Keratinocyte (primary cell): Measurements from ENCODE around the gene TP53BP1.

ENCODE experiments used
- CTCF ChIP-seq, 3 experiments: IDR thresholded peaks in 1 of 3; conservative IDR thresholded peaks in 1 of 3; optimal IDR thresholded peaks in 1 of 3; 2 replicates in 2 of 3; 3 replicates in 1 of 3; pipeline versions ENCODE3 to v1.5.1; 2011; ENCODE audit warnings: low read length in 3 of 3, mild to moderate bottlenecking in 3 of 3, moderate library complexity in 2 of 3, control low read depth in 1 of 3, inconsistent platforms in 1 of 3; ENCODE audit not compliant: insufficient read depth in 2 of 3; ENCODE audit errors: extremely low read depth in 1 of 3
- EZH2 ChIP-seq: IDR thresholded peaks from one replicate; pipeline ENCODE4 v1.6.1; 2012; ENCODE audit warnings: inconsistent platforms, mild to moderate bottlenecking, low read length, moderate library complexity

- no peak for TF ChIP-seq CTCF (optimal IDR thresholded peaks at IDR 0.05 in 1 of 3, IDR thresholded peaks at IDR 0.05 in 1 of 3, conservative IDR thresholded peaks at IDR 0.05 in 1 of 3; ENCODE audit: extremely low read depth in 1 of 3, insufficient read depth in 2 of 3, low read length in 3 of 3)
- TF ChIP-seq EZH2 = no peak
These were observed at the start of gene TP53BP1 for GRCh38 chr15:43492673-43493601.
